Endodermal cell (in vitro differentiated cells): Measurements from ENCODE around the gene OVOL2. TPM values are rescaled to one million over a fixed set of nuclear protein-coding genes. Genes with fewer than 3 reads are reported as not detected.

Experiments used
- DNase-seq: peaks from one replicate; pipeline ENCODE4 v3.0.0-alpha.2; 2017
- H3K27ac ChIP-seq: 2 replicates; pipeline ENCODE4 v1.5.1; 2013; ENCODE audit warnings: mild to moderate bottlenecking, low read depth, low read length, moderate library complexity
- H3K27me3 ChIP-seq: 2 replicates; pipeline ENCODE4 v1.6.1; 2013; ENCODE audit warnings: mild to moderate bottlenecking, low read length, moderate library complexity; ENCODE audit not compliant: insufficient read depth, control insufficient read depth, poor library complexity, severe bottlenecking
- H3K36me3 ChIP-seq: 2 replicates; pipeline ENCODE4 v1.7.0; 2013; ENCODE audit warnings: mild to moderate bottlenecking, low read length, moderate library complexity; ENCODE audit not compliant: control insufficient read depth, insufficient read depth
- H3K4me1 ChIP-seq: one replicate; pipeline ENCODE4 v1.7.0; 2013; ENCODE audit warnings: low read length; ENCODE audit not compliant: control insufficient read depth, insufficient read depth
- H3K4me3 ChIP-seq: 2 replicates; pipeline ENCODE4 v1.5.1; 2013; ENCODE audit warnings: mild to moderate bottlenecking, low read length, moderate library complexity
- H3K9ac ChIP-seq: 2 replicates; pipeline ENCODE4 v1.6.1; 2013; ENCODE audit warnings: mild to moderate bottlenecking, low read length, moderate library complexity; ENCODE audit not compliant: poor library complexity, severe bottlenecking; ENCODE audit errors: extremely low read depth
- H3K9me3 ChIP-seq: 2 replicates; pipeline ENCODE4 v1.6.1; 2013; ENCODE audit warnings: mild to moderate bottlenecking, low read length, moderate library complexity; ENCODE audit not compliant: control insufficient read depth
- H3K27ac Mint-ChIP-seq: 2 replicates; pipeline ENCODE4 v1.8.0; 2020; ENCODE audit warnings: mixed read lengths
- H3K27me3 Mint-ChIP-seq: 2 replicates; pipeline ENCODE4 v1.8.0; 2021; ENCODE audit warnings: mild to moderate bottlenecking, mixed read lengths; ENCODE audit not compliant: insufficient read depth
- H3K36me3 Mint-ChIP-seq: 2 replicates; pipeline ENCODE4 v1.8.0; 2020; ENCODE audit warnings: low read depth, mixed read lengths
- H3K4me1 Mint-ChIP-seq: 2 replicates; pipeline ENCODE4 v1.8.0; 2020; ENCODE audit warnings: mixed read lengths
- H3K4me3 Mint-ChIP-seq: 2 replicates; pipeline ENCODE4 v1.8.0; 2020; ENCODE audit warnings: mild to moderate bottlenecking, moderate library complexity, mixed read lengths
- H3K9me3 Mint-ChIP-seq: 2 replicates; pipeline ENCODE4 v1.8.0; 2020; ENCODE audit warnings: mild to moderate bottlenecking, mixed read lengths
- CTCF ChIP-seq: fragments of 200-600 bp; sonication (generic); conservative IDR thresholded peaks from 2 replicates; pipeline ENCODE4 v1.5.0; 2021; ENCODE audit warnings: antibody characterized with exemption, mild to moderate bottlenecking
- WGBS, 2 experiments: methylation state at CpG; one replicate each; pipeline versions ENCODE4 v1.1.5 to v1.1.7; 2013; ENCODE audit warnings: missing lambda C conversion rate in 2 of 2, mixed read lengths in 1 of 2; ENCODE audit not compliant: insufficient coverage in 1 of 2, insufficient read length in 1 of 2; 5-methylcytosine and 5-hydroxymethylcytosine counted together
- total RNA-seq, 2 donors: library from RNA; stranded (reverse); fragmentation: NEBNext Ultra II Directional in 1 of 2; extraction: Animal tissue kit (Norgen Biotek cat#: 25700) in 1 of 2; gene quantifications; 2 replicates in 1 of 2; 3 replicates in 1 of 2; pipeline ENCODE4 v1.2.1, GENCODE V29; 2021

The OVOL2 gene
- total RNA-seq, 2 donors from 2014 or later: 15.3 to 17.0 TPM

- TF ChIP-seq CTCF: no peak
- no peaks in the 10 kb centered on the region for H3K4me1 ChIP-seq
- H3K36me3 ChIP-seq: peaks cover 49% of the 10 kb centered on the region
- no peak for DNase-seq
- no peaks in the 10 kb centered on the region for H3K27me3 ChIP-seq
- Mint-ChIP-seq H3K36me3 (peaks cover 28% of the 10 kb centered on the region), H3K4me3 (no peak overlapping the region), H3K27ac (no peak overlapping the region), H3K9me3 (no peaks in the 10 kb centered on the region), H3K27me3 (no peaks in the 10 kb centered on the region), H3K4me1 (peaks cover 14% of the 10 kb centered on the region)
- no peaks in the 10 kb centered on the region for H3K9me3 ChIP-seq
- no peak overlapping the region for H3K27ac ChIP-seq
- H3K4me3 ChIP-seq: no peak overlapping the region
- H3K9ac ChIP-seq: no peak overlapping the region
- WGBS, 2 experiments: 92 to 94% methylated on average over 2 to 5 of the region's 7 CpGs
These were observed 72.2 kb downstream of the OVOL2 start for GRCh38 chr20:17985388-17986018.

GRCh38 chr20:17976305-17976704 is 81.4 kb downstream of the OVOL2 start:
- Mint-ChIP-seq H3K9me3 (no peaks in the 10 kb centered on the region), H3K4me1 (peaks cover 22% of the 10 kb centered on the region), H3K36me3 (peaks cover 38% of the 10 kb centered on the region), H3K27me3 (no peaks in the 10 kb centered on the region), H3K4me3 (no peak overlapping the region), H3K27ac (no peak overlapping the region)
- H3K9me3 ChIP-seq: no peaks in the 10 kb centered on the region
- H3K36me3 ChIP-seq: peaks cover 36% of the 10 kb centered on the region
- H3K27ac ChIP-seq: no peak overlapping the region
- no peak overlapping the region for H3K9ac ChIP-seq
- H3K4me3 ChIP-seq: no peak overlapping the region
- DNase-seq: no peak
- 93% methylated on average over 6 of the region's 6 CpGs for WGBS, 2 experiments
- H3K27me3 ChIP-seq: no peaks in the 10 kb centered on the region
- TF ChIP-seq CTCF: no peak
- peaks cover 3% of the 10 kb centered on the region for H3K4me1 ChIP-seq

Other genes with a start within 250 kb of the OVOL2 start
- gene SNX5, start 89.1 kb downstream of the OVOL2 start, total RNA-seq: 100 to 1,000 TPM; 170 to 171 TPM
- gene MGME1, start 88.9 kb downstream of the OVOL2 start, total RNA-seq: 10 to 100 TPM; 31.2 to 36.7 TPM
- 10 to 100 TPM; 35.2 to 51.0 TPM for gene KAT14, start 79.9 kb upstream of the OVOL2 start, total RNA-seq
- gene PET117, start 79.9 kb upstream of the OVOL2 start, total RNA-seq: 10 to 100 TPM; 34.2 to 44.4 TPM
- 10 to 100 TPM; 16.7 to 22.9 TPM for gene ZNF133, start 230.6 kb upstream of the OVOL2 start, total RNA-seq